Measurements from ENCODE around the gene CEP131. TPM values are rescaled to one million over a fixed set of nuclear protein-coding genes. Genes with fewer than 3 reads are reported as not detected.

CEP131 gene
- total and polyA plus RNA-seq, 2 donors (not counting 3 experiments of a cell fraction or from before 2014, with no cell fraction given): 5.3 to 17.9 TPM

DNA sequence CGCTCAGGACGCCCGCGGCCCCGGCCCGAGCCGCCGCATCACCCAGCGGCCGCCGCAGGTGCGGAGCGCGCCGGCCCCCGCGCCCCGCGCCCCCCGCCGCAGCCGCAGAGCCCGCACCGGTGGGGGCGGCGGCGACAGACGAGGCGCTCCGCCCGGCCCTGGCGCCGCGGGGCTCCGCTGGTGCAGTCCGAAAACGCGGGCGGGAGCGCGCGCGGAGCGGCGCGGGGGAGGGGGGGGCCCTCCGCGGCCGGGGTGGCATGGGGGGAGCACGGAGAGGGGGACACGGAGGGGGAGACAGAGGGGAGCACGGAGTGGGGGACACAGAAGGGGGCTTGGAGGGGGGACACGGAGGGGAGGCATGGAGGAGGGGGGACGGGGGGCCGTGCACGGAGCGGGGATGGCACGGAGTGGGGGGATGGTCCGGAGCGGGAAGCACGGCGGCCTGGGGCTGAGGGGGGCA lies 56.7 kb downstream of the CEP131 start, which contains the start of gene AATK:
Gene AATK, minus strand, starts transcription at position 189 of the 460 bp plus-strand sequence. CDS start 229 bp downstream, outside the sequence.
- dilution Hi-C loops (cut with MboI; ENCODE audit: extremely low pct_ligation_motif_present, low sequenced_read_pairs) (no loop called here), intact Hi-C loops (cut with micrococcal nuclease) (no loop called here)
- Histone ChIP-seq H2AFZ (ENCODE audit: low read depth, low read length) (no peak within 1 kb of the TSS), H3K27ac (ENCODE audit: insufficient read depth, low read depth, low read length) (no peak within 1 kb of the TSS), H3K9me3 (replicated peaks; ENCODE audit: control insufficient read depth, insufficient read depth, low read length) (no peaks in the 10 kb centered on the region), H3K4me2 (ENCODE audit: insufficient read depth, low read length) (no peak within 1 kb of the TSS), H3K27me3 (ENCODE audit: control insufficient read depth in 2 of 2, insufficient read depth in 2 of 2, low read length in 2 of 2) (peaks cover 5 to 6% of the 10 kb centered on the region in 2 experiments), H3K4me1 (ENCODE audit: control insufficient read depth, extremely low read depth, insufficient read depth, low read length) (no peaks in the 10 kb centered on the region), H4K20me1 (replicated peaks; ENCODE audit: control insufficient read depth, extremely low read depth, insufficient read depth, low read length) (no peaks in the 10 kb centered on the region), H3K36me3 (ENCODE audit: control insufficient read depth in 2 of 2, extremely low read depth in 1 of 2, insufficient read depth in 2 of 2, low read length in 2 of 2) (no peaks in the 10 kb centered on the region), H3K9ac (replicated peaks; ENCODE audit: extremely low read depth, insufficient read depth, low read length) (no peak within 1 kb of the TSS), H3K4me3 (replicated peaks in 1 of 3; ENCODE audit: insufficient read depth in 1 of 3, low read depth in 1 of 3, low read length in 3 of 3) (no peak within 1 kb of the TSS), H3K79me2 (ENCODE audit: control insufficient read depth, insufficient read depth, low read length) (no peaks in the 10 kb centered on the region), H3K9me1 (replicated peaks; ENCODE audit: control insufficient read depth, extremely low read depth, insufficient read depth, low read length) (no peaks in the 10 kb centered on the region)
- DNase-seq (ENCODE audit: low read depth, low spot score) (no peak), FAIRE-seq (no peak)
- BruUV-seq (replicated peaks): no TSS peak
- CTCF ChIA-PET: no interaction called here
- TF ChIP-seq JUN (IDR thresholded peaks at IDR 0.05; ENCODE audit: borderline replicate concordance, insufficient read depth, insufficient read length, low read depth) (no peak), POLR2A (IDR thresholded peaks at IDR 0.05; ENCODE audit: low read depth, low read length) (no peak), MAX (IDR thresholded peaks at IDR 0.05; ENCODE audit: insufficient read depth, insufficient read length) (no peak)
- POLR2A ChIA-PET: no interaction called here

GRCh38 chr17:81165246-81166032 lies 57.3 kb downstream of the CEP131 start, which contains the start of gene PVALEF:
PVALEF (plus strand) TSS chr17:81165507; CDS start chr17:81181227, 15,720 bp downstream.
- no TSS peak for BruUV-seq (replicated peaks)
- H2AFZ ChIP-seq (ENCODE audit: low read depth, low read length): no peak within 1 kb of the TSS

More at GRCh38 chr17:81165246-81166032, 57.3 kb downstream of the CEP131 start, which contains the start of gene PVALEF:
- H3K36me3 ChIP-seq (ENCODE audit: control insufficient read depth in 2 of 2, extremely low read depth in 1 of 2, insufficient read depth in 2 of 2, low read length in 2 of 2): no peaks in the 10 kb centered on the region
- H3K79me2 ChIP-seq (ENCODE audit: control insufficient read depth, insufficient read depth, low read length): no peaks in the 10 kb centered on the region
- H3K27me3 ChIP-seq (ENCODE audit: control insufficient read depth in 2 of 2, insufficient read depth in 2 of 2, low read length in 2 of 2): peaks cover 5 to 6% of the 10 kb centered on the region in 2 experiments
- H3K27ac ChIP-seq (ENCODE audit: insufficient read depth, low read depth, low read length): no peak within 1 kb of the TSS
- intact Hi-C loops (cut with micrococcal nuclease) (no loop called here), dilution Hi-C loops (cut with MboI; ENCODE audit: extremely low pct_ligation_motif_present, low sequenced_read_pairs) (no loop called here)
- DNase-seq (ENCODE audit: low read depth, low spot score) (no peak), FAIRE-seq (no peak)
- H3K4me3 ChIP-seq (replicated peaks in 1 of 3; ENCODE audit: insufficient read depth in 1 of 3, low read depth in 1 of 3, low read length in 3 of 3): no peak within 1 kb of the TSS
- POLR2A ChIA-PET: no interaction called here
- no peaks in the 10 kb centered on the region for H3K9me1 ChIP-seq (replicated peaks; ENCODE audit: control insufficient read depth, extremely low read depth, insufficient read depth, low read length)
- H3K9me3 ChIP-seq (replicated peaks; ENCODE audit: control insufficient read depth, insufficient read depth, low read length): no peaks in the 10 kb centered on the region
- no peak within 1 kb of the TSS for H3K9ac ChIP-seq (replicated peaks; ENCODE audit: extremely low read depth, insufficient read depth, low read length)
- TF ChIP-seq, protein P1, sequence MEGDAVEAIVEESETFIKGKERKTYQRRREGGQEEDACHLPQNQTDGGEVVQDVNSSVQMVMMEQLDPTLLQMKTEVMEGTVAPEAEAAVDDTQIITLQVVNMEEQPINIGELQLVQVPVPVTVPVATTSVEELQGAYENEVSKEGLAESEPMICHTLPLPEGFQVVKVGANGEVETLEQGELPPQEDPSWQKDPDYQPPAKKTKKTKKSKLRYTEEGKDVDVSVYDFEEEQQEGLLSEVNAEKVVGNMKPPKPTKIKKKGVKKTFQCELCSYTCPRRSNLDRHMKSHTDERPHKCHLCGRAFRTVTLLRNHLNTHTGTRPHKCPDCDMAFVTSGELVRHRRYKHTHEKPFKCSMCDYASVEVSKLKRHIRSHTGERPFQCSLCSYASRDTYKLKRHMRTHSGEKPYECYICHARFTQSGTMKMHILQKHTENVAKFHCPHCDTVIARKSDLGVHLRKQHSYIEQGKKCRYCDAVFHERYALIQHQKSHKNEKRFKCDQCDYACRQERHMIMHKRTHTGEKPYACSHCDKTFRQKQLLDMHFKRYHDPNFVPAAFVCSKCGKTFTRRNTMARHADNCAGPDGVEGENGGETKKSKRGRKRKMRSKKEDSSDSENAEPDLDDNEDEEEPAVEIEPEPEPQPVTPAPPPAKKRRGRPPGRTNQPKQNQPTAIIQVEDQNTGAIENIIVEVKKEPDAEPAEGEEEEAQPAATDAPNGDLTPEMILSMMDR (IDR thresholded peaks at IDR 0.05; ENCODE audit: extremely low read depth in 1 of 2, insufficient read depth in 1 of 2, low read depth in 1 of 2, low read length in 2 of 2): no peak
- TF ChIP-seq GATA2 (IDR thresholded peaks at IDR 0.05; ENCODE audit: insufficient read depth, insufficient read length, low read depth, low read length) (no peak), EZH2 (IDR thresholded peaks at IDR 0.05; ENCODE audit: borderline replicate concordance, low read depth, low read length, severe bottlenecking) (no peak), POLR2A (IDR thresholded peaks at IDR 0.05; ENCODE audit: low read depth, low read length) (no peak), JUN (IDR thresholded peaks at IDR 0.05; ENCODE audit: borderline replicate concordance, insufficient read depth, insufficient read length, low read depth) (no peak), MYC (IDR thresholded peaks at IDR 0.05; ENCODE audit: low read depth, low read length) (no peak), POLR2AphosphoS5 (IDR thresholded peaks at IDR 0.05; ENCODE audit: insufficient read depth, low read depth, low read length) (no peak), FOS (IDR thresholded peaks at IDR 0.05; ENCODE audit: borderline replicate concordance, insufficient read depth, low read length) (no peak), MAX (IDR thresholded peaks at IDR 0.05; ENCODE audit: insufficient read depth, insufficient read length) (no peak)
- CTCF ChIA-PET: no interaction called here
- no peaks in the 10 kb centered on the region for H3K4me1 ChIP-seq (ENCODE audit: control insufficient read depth, extremely low read depth, insufficient read depth, low read length)
- H4K20me1 ChIP-seq (replicated peaks; ENCODE audit: control insufficient read depth, extremely low read depth, insufficient read depth, low read length): no peaks in the 10 kb centered on the region
- H3K4me2 ChIP-seq (ENCODE audit: insufficient read depth, low read length): no peak within 1 kb of the TSS
